ENCODE results near the gene CCDC57. TPM values are rescaled to one million over a fixed set of nuclear protein-coding genes. Genes with fewer than 3 reads are reported as not detected.

CCDC57 gene
- total RNA-seq, 1 donor from 2014 or later: 15.0 TPM

DNA sequence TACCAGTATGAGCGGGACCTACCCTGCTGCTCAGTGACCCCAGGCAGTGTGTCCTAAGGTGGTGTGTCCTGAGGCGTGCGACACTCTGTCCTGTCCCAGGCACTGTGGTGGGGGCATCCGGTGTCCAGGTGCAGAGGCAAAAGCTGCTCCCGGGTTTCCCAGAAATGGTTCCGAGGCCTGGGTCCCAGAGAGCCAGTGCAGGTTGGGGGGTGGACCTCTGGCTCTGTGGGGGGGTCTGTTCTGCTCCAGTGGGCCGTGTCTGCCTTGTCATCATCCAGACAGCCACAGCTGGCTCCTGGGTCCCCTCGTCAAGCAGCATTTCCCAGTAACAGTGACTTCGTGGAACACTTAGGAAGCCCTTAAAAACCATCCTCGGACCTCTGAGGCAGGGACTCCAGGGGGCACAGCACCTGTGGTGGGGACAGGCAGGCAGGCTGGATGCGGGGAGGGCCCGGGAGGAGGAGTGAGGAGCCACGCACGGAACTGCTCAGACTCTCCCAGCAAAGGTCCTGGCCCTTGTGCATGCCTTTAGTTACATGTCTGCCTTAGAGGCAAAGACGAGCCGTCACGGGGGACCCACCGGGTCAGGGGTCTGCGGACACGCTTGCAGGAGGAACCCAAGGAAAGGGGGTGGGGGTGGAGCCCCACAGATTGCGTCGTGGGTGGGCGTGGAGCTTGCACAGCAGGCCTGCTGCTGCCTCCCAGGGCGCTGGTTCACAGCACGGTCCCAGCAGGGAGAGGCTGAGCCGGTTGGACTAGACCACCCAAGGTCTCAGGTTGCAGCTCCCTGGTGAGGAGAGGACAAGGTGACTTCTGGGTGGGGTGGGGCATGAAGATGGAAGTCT is 21.8 kb upstream of the CCDC57 start:
- Histone ChIP-seq H3K4me3 (no peak overlapping the region), H3K27ac (no peak overlapping the region), H4K20me1 (ENCODE audit: low read depth) (peaks cover 82% of the 10 kb centered on the region), H3K9ac (no peak overlapping the region), H3K27me3 (peaks cover 31% of the 10 kb centered on the region), H3K9me3 (ENCODE audit: low read depth) (no peaks in the 10 kb centered on the region), H3K4me1 (peaks cover 31% of the 10 kb centered on the region), H3K4me2 (no peak overlapping the region), H3K36me3 (no peaks in the 10 kb centered on the region), H2AFZ (replicated peaks) (no peak overlapping the region), H3F3A (ENCODE audit: low read depth) (peaks cover 39% of the 10 kb centered on the region), H3K79me2 (ENCODE audit: low read depth) (no peaks in the 10 kb centered on the region)
- Mint-ChIP-seq H3K27ac (no peak overlapping the region), H3K4me1 (peaks cover 11% of the 10 kb centered on the region), H3K4me3 (no peak overlapping the region), H3K27me3 (ENCODE audit: insufficient read depth, low read depth) (peaks cover 12% of the 10 kb centered on the region), H3K9me3 (no peaks in the 10 kb centered on the region), H3K36me3 (peaks cover 1% of the 10 kb centered on the region)
- no peak for DNase-seq (ENCODE audit: low spot score)
- TF ChIP-seq EZH2 (IDR thresholded peaks at IDR 0.05): no peak
- TF ChIP-seq EZH2phosphoT487 (IDR thresholded peaks at IDR 0.05): no peak
- TF ChIP-seq, protein P1, sequence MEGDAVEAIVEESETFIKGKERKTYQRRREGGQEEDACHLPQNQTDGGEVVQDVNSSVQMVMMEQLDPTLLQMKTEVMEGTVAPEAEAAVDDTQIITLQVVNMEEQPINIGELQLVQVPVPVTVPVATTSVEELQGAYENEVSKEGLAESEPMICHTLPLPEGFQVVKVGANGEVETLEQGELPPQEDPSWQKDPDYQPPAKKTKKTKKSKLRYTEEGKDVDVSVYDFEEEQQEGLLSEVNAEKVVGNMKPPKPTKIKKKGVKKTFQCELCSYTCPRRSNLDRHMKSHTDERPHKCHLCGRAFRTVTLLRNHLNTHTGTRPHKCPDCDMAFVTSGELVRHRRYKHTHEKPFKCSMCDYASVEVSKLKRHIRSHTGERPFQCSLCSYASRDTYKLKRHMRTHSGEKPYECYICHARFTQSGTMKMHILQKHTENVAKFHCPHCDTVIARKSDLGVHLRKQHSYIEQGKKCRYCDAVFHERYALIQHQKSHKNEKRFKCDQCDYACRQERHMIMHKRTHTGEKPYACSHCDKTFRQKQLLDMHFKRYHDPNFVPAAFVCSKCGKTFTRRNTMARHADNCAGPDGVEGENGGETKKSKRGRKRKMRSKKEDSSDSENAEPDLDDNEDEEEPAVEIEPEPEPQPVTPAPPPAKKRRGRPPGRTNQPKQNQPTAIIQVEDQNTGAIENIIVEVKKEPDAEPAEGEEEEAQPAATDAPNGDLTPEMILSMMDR (IDR thresholded peaks at IDR 0.05): no peak

DNA sequence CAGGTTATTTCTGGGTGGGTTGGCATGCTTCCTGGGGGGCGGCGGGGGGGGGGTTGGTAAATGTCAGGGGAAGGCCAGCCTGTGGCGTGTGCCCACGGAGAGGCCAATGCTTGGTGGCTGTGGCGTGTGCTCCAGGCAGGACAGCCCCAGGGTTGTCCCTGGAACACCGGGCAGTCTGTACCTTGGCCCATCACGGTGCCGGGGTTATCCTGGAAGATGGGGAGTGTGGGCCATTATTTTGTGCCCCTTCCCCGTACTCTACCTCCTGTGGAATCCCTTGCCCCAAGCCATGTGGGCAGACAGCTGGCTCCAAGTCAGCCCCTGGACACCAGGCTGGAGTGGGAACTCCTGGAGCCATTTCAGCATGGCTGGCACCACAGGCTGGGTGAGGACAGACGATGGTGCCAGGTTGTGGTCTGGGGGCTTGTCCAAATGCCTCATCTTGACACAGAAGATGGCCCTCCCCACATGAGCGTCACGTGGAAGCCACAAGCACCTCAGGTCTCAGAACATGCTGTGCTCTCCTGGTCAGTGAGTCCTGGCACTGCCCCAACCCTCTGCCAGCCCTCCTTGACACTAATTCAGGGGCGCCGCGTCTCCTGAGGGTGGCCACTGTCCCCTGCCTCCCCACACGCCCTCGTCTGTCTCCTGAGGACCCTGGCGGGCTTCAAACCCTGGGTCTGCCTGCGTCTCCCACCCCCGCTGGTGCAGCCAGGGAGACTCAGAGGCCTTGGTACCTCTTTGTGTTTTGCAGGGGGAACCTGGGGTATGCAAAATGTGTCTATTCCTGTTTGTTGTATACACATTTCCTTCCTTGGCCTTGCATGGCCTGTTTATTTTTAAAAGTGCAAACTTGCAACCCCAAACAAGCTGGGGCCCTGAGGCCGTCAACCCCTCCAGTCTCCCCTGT is 20.5 kb upstream of the CCDC57 start:
- H3K4me3 Mint-ChIP-seq: peak overlapping the region; percentile 35
- TF ChIP-seq EZH2phosphoT487 (IDR thresholded peaks at IDR 0.05): no peak
- TF ChIP-seq, protein P1 (IDR thresholded peaks at IDR 0.05): no peak
- no peak for TF ChIP-seq EZH2 (IDR thresholded peaks at IDR 0.05)

DNA sequence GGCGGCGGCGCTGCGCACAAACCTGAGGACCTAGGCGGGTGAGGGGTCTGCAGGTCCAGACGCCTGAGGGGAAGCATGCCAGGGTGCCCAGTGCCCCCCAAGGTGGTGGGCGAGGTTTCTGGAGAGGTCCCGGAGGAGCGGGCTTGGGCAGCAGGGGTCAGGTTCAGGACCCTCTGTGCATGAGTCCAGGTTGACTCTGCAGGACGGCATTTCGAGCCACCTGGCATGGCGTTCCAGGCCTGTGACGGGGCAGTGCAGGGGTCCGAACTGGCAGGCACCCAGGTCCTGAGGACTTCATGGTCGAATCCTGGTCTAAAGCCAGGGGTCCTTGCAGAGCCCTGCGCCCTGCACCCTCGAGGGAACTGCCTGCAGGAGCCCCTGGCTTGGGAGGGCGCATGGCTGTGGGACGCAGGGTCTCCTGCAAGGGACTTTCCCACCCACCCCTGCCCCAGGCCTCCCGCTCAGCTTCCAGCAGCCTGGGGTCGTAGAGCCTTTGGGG is 19.7 kb upstream of the CCDC57 start:
- no peak overlapping the region for H3K27ac Mint-ChIP-seq
- Histone ChIP-seq H3F3A (ENCODE audit: low read depth) (peaks cover 39% of the 10 kb centered on the region), H3K79me2 (ENCODE audit: low read depth) (no peaks in the 10 kb centered on the region), H2AFZ (replicated peaks) (no peak overlapping the region), H4K20me1 (ENCODE audit: low read depth) (peaks cover 69% of the 10 kb centered on the region), H3K27ac (no peak overlapping the region), H3K27me3 (peaks cover 52% of the 10 kb centered on the region), H3K9me3 (ENCODE audit: low read depth) (no peaks in the 10 kb centered on the region), H3K9ac (no peak overlapping the region), H3K36me3 (no peaks in the 10 kb centered on the region), H3K4me2 (peak overlapping the region; percentile 90), H3K4me1 (peaks cover 33% of the 10 kb centered on the region), H3K4me3 (peak overlapping the region; percentile 56)
- H3K4me1 Mint-ChIP-seq: peaks cover 8% of the 10 kb centered on the region
- TF ChIP-seq EZH2phosphoT487 (IDR thresholded peaks at IDR 0.05): no peak
- TF ChIP-seq EZH2 (IDR thresholded peaks at IDR 0.05): no peak
- TF ChIP-seq, protein P1 (IDR thresholded peaks at IDR 0.05): no peak
- no peak for DNase-seq (ENCODE audit: low spot score)
- no peaks in the 10 kb centered on the region for H3K9me3 Mint-ChIP-seq
- H3K27me3 Mint-ChIP-seq (ENCODE audit: insufficient read depth, low read depth): peaks cover 17% of the 10 kb centered on the region
- no peak overlapping the region for H3K4me3 Mint-ChIP-seq
- no peaks in the 10 kb centered on the region for H3K36me3 Mint-ChIP-seq

More for the DNA sequence above, 20.5 kb upstream of the CCDC57 start:
- H3K9me3 ChIP-seq (ENCODE audit: low read depth): no peaks in the 10 kb centered on the region
- H3K4me1 Mint-ChIP-seq: peaks cover 8% of the 10 kb centered on the region
- H3K9ac ChIP-seq: no peak overlapping the region
- H3K79me2 ChIP-seq (ENCODE audit: low read depth): no peaks in the 10 kb centered on the region
- peaks cover 12% of the 10 kb centered on the region for H3K27me3 Mint-ChIP-seq (ENCODE audit: insufficient read depth, low read depth)
- peaks cover 38% of the 10 kb centered on the region for H3F3A ChIP-seq (ENCODE audit: low read depth)
- H3K36me3 ChIP-seq: no peaks in the 10 kb centered on the region
- H3K4me2 ChIP-seq: peak overlapping the region; percentile 90
- DNase-seq (ENCODE audit: low spot score): no peak
- H4K20me1 ChIP-seq (ENCODE audit: low read depth): peaks cover 72% of the 10 kb centered on the region
- peaks cover 31% of the 10 kb centered on the region for H3K4me1 ChIP-seq
- no peak overlapping the region for H3K27ac ChIP-seq
- no peaks in the 10 kb centered on the region for H3K9me3 Mint-ChIP-seq
- H3K27ac Mint-ChIP-seq: no peak overlapping the region
- peaks cover 44% of the 10 kb centered on the region for H3K27me3 ChIP-seq
- H3K4me3 ChIP-seq: no peak overlapping the region
- no peak overlapping the region for H2AFZ ChIP-seq (replicated peaks)
- no peaks in the 10 kb centered on the region for H3K36me3 Mint-ChIP-seq
